ENCODE results near the gene TNK2. TPM values are rescaled to one million over a fixed set of nuclear protein-coding genes. Genes with fewer than 3 reads are reported as not detected.

Gene TNK2
- total RNA-seq, 1 donor from 2014 or later, result 46.2 TPM

DNA sequence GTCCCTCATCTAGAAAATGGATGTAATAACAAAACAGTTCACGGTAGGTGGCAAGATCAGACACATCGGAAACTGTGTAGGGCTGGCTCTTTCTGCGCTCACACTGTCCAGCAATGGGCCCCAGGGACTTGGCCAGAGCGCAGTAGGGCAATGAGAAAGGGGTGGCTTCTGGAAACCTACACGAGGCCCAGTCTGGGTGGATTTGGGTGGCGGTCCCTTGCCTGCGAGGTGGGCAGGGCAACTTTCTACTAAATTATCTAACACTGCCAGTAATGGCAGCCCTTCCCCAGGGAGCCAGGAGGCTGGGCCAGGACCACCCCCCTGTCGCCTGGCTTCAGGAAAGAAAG is 2.1 kb upstream of the TNK2 start:
- peaks cover 23% of the 10 kb centered on the region for H3K4me1 Mint-ChIP-seq (ENCODE audit: low read depth, unreplicated experiment)
- no peaks in the 10 kb centered on the region for H3K36me3 Mint-ChIP-seq (ENCODE audit: unreplicated experiment)
- no peak for TF ChIP-seq CTCF (IDR thresholded peaks at IDR 0.05; ENCODE audit: partially characterized antibody, unreplicated experiment)
- DNase-seq, result no peak
- H3K27me3 Mint-ChIP-seq (ENCODE audit: unreplicated experiment), result peaks cover 3% of the 10 kb centered on the region
- H3K4me3 Mint-ChIP-seq (ENCODE audit: unreplicated experiment), result no peak overlapping the region
- H3K27ac Mint-ChIP-seq (ENCODE audit: unreplicated experiment), result no peak overlapping the region
- peaks cover 8% of the 10 kb centered on the region for H3K9me3 Mint-ChIP-seq (ENCODE audit: unreplicated experiment)

DNA sequence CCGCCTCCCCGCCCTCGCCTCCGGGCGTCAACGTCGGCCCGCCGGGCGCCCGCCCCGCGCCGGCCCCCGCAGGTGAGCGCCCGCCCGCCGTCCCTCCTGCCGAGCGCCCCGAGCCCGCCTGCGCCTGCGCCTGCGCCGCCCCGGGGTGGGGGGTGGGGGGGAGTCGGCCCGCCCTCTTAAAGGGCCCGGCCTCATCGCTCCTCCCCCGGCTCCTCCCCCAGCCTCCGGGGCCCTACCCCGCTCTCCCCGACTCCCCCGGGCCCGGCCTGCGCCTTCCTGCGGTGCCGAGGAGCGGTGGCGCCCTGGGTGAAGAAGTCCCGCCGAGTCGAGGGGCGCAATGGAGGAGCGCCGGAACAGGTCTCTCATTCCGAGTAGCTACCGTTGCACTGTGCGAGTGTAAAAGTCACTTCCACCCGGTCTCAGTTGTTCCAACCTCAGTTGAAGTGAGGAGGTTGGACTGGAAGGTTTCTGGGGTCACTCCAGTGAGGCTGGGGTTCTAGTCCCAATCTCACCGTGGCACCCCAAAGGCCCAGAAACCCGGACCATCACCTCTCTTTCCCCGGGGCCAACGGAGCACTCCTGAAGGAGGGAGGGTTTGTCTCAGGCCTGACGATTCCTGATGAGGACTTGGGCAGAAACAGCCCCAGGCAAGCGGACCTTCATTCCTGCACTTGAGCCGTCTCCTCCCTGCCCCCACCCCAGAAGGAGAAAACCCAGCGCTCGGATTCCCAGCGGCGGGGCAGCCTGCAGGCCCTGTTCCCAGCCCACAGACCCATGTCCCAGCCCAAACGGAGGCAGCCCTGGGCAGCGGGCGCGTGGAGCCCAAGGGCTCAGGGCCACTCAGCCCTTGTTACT is 1.5 kb upstream of the TNK2 start:
- Mint-ChIP-seq H3K4me3 (ENCODE audit: unreplicated experiment) (peak overlapping the region; percentile 73), H3K27me3 (ENCODE audit: unreplicated experiment) (peaks cover 3% of the 10 kb centered on the region), H3K36me3 (ENCODE audit: unreplicated experiment) (no peaks in the 10 kb centered on the region), H3K27ac (ENCODE audit: unreplicated experiment) (no peak overlapping the region), H3K9me3 (ENCODE audit: unreplicated experiment) (peaks cover 5% of the 10 kb centered on the region), H3K4me1 (ENCODE audit: low read depth, unreplicated experiment) (peaks cover 19% of the 10 kb centered on the region)
- DNase-seq, result peak; percentile 82
- no peak for TF ChIP-seq CTCF (IDR thresholded peaks at IDR 0.05; ENCODE audit: partially characterized antibody, unreplicated experiment)

- Mint-ChIP-seq H3K36me3 (ENCODE audit: unreplicated experiment) (no peaks in the 10 kb centered on the region), H3K9me3 (ENCODE audit: unreplicated experiment) (peaks cover 5% of the 10 kb centered on the region), H3K4me1 (ENCODE audit: low read depth, unreplicated experiment) (peaks cover 16% of the 10 kb centered on the region), H3K27me3 (ENCODE audit: unreplicated experiment) (peaks cover 3% of the 10 kb centered on the region), H3K27ac (ENCODE audit: unreplicated experiment) (no peak overlapping the region), H3K4me3 (ENCODE audit: unreplicated experiment) (peak overlapping the region; percentile 88)
- DNase-seq, result peak; percentile 71
- no peak for TF ChIP-seq CTCF (IDR thresholded peaks at IDR 0.05; ENCODE audit: partially characterized antibody, unreplicated experiment)
These were observed 587 bp upstream of the TNK2 start for GRCh38 chr3:195908694-195909581.

DNA sequence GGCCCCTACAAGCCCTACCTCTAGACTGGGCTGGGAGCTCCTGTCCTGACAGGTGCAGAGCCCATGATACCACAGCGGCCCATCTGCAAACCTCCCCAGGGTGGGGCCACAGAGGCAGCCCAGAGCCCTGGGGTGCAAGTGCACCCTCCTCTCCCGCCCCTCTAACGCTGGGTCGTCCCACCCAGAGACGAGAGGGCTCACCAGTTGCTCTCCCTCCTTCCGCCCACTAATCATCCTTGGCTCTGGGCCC is 742 bp downstream of the TNK2 start:
- Mint-ChIP-seq H3K9me3 (ENCODE audit: unreplicated experiment) (peaks cover 5% of the 10 kb centered on the region), H3K27ac (ENCODE audit: unreplicated experiment) (peak overlapping the region; percentile 20)
- TF ChIP-seq CTCF (IDR thresholded peaks at IDR 0.05; ENCODE audit: partially characterized antibody, unreplicated experiment), result no peak

More for the DNA sequence above, 742 bp downstream of the TNK2 start:
- H3K36me3 Mint-ChIP-seq (ENCODE audit: unreplicated experiment), result no peaks in the 10 kb centered on the region
- no peak for DNase-seq
- peak overlapping the region; percentile 88 for H3K4me3 Mint-ChIP-seq (ENCODE audit: unreplicated experiment)
- peaks cover 3% of the 10 kb centered on the region for H3K27me3 Mint-ChIP-seq (ENCODE audit: unreplicated experiment)
- H3K4me1 Mint-ChIP-seq (ENCODE audit: low read depth, unreplicated experiment), result peaks cover 16% of the 10 kb centered on the region
